H1 (cell line): ENCODE data around the gene IFT74. TPM values are rescaled to one million over a fixed set of nuclear protein-coding genes. Genes with fewer than 3 reads are reported as not detected.

Experiments used
- CTCF ChIA-PET: fragments of 300-600 bp; sonication (Branson Sonifier 250); formaldehyde crosslinking; loops from one replicate; lab custom pipeline; 2021; ENCODE audit not compliant: partially characterized antibody; lab: Charles Lee
- POLR2A ChIA-PET: fragments of 300-600 bp; sonication (Branson Sonifier 250); formaldehyde crosslinking; loops from one replicate; lab custom pipeline; 2021; ENCODE audit warnings: inconsistent platforms; ENCODE audit not compliant: partially characterized antibody; lab: Charles Lee
- DNase-seq, 2 experiments: peaks; one replicate each; pipeline versions ENCODE4 v3.0.0 to v3.0.0-alpha.2; 2010 to 2022; ENCODE audit warnings: low spot score in 2 of 2, low read depth in 1 of 2, mixed read lengths in 1 of 2
- FAIRE-seq: peaks from 2 replicates; lab custom pipeline; 2011; peaks lifted over from hg19 to GRCh38; lab: Jason Lieb, UNC
- H2AFZ ChIP-seq: 2 replicates; pipeline ENCODE4 v1.8.1; 2012; ENCODE audit warnings: low read length, inconsistent platforms
- H2AK5ac ChIP-seq: 2 replicates; pipeline ENCODE4 v1.6.1; 2013; ENCODE audit warnings: low read depth, low read length
- H2BK120ac ChIP-seq: replicated peaks from 2 replicates; pipeline ENCODE3; 2013; ENCODE audit warnings: low read depth, low read length, inconsistent platforms
- H2BK12ac ChIP-seq: 2 replicates; pipeline ENCODE4 v1.6.1; 2013; ENCODE audit warnings: low read depth, low read length
- H2BK15ac ChIP-seq: 2 replicates; pipeline ENCODE4 v1.6.1; 2013; ENCODE audit warnings: low read length
- H2BK20ac ChIP-seq: 2 replicates; pipeline ENCODE4 v1.6.1; 2013; ENCODE audit warnings: low read length
- H2BK5ac ChIP-seq: 2 replicates; pipeline ENCODE4 v1.6.1; 2013; ENCODE audit warnings: low read depth, low read length
- H3K14ac ChIP-seq: 2 replicates; pipeline ENCODE4 v1.6.1; 2013; ENCODE audit warnings: inconsistent platforms; ENCODE audit not compliant: insufficient read length
- H3K18ac ChIP-seq: 2 replicates; pipeline ENCODE4 v1.6.1; 2013; ENCODE audit warnings: low read length; ENCODE audit errors: extremely low read depth
- H3K23ac ChIP-seq: 2 replicates; pipeline ENCODE4 v1.6.1; 2013; ENCODE audit warnings: inconsistent platforms; ENCODE audit not compliant: insufficient read length
- H3K23me2 ChIP-seq: 2 replicates; pipeline ENCODE4 v1.6.1; 2013; ENCODE audit warnings: low read depth, low read length
- H3K27ac ChIP-seq: 2 replicates; pipeline ENCODE4 v1.6.1; 2011; ENCODE audit warnings: low read depth, low read length, inconsistent platforms
- H3K27me3 ChIP-seq, 4 experiments: replicated peaks in 1 of 4; 1 replicate in 1 of 4; 2 replicates in 3 of 4; pipeline versions ENCODE4 v1.6.1 to v1.8.1; 2011 to 2013; ENCODE audit warnings: low read length in 3 of 4, mild to moderate bottlenecking in 3 of 4, inconsistent platforms in 2 of 4, mixed read lengths in 2 of 4, moderate library complexity in 1 of 4; ENCODE audit not compliant: control insufficient read depth in 3 of 4, insufficient read depth in 3 of 4; ENCODE audit errors: extremely low read depth in 1 of 4
- H3K36me3 ChIP-seq, 4 experiments: 2 replicates each; pipeline versions ENCODE4 v1.6.1 to v1.8.1; 2011 to 2013; ENCODE audit warnings: mild to moderate bottlenecking in 4 of 4, low read length in 3 of 4, moderate library complexity in 2 of 4, control low read depth in 1 of 4, inconsistent platforms in 1 of 4; ENCODE audit not compliant: insufficient read depth in 4 of 4, control insufficient read depth in 2 of 4
- H3K4ac ChIP-seq: replicated peaks from 2 replicates; pipeline ENCODE3; 2013; ENCODE audit warnings: low read length, low read depth, mixed read lengths, inconsistent platforms; ENCODE audit not compliant: insufficient read length
- H3K4me1 ChIP-seq, 4 experiments: replicated peaks in 1 of 4; 1 replicate in 1 of 4; 2 replicates in 3 of 4; pipeline versions ENCODE4 v1.6.1 to v1.8.1; 2011 to 2013; ENCODE audit warnings: low read length in 3 of 4, inconsistent platforms in 2 of 4, mixed read lengths in 1 of 4; ENCODE audit not compliant: insufficient read depth in 4 of 4, control insufficient read depth in 3 of 4
- H3K4me2 ChIP-seq, 2 experiments: 2 replicates each; pipeline versions ENCODE4 v1.6.1 to v1.8.1; 2011 to 2013; ENCODE audit warnings: low read depth in 2 of 2, low read length in 2 of 2, control low read depth in 1 of 2, inconsistent platforms in 1 of 2, mild to moderate bottlenecking in 1 of 2; ENCODE audit not compliant: insufficient read depth in 1 of 2
- H3K4me3 ChIP-seq, 4 experiments: fragments of 200-600, 300-600 bp in 1 of 4; sonication (generic), shearing (Covaris generic), sonication (Bioruptor Twin) in 1 of 4; 2 replicates each; pipeline versions ENCODE4 v1.5.1 to v1.8.1; 2011 to 2016; ENCODE audit warnings: low read length in 4 of 4, low read depth in 3 of 4, control low read depth in 2 of 4, inconsistent platforms in 2 of 4, mild to moderate bottlenecking in 2 of 4, mixed read lengths in 1 of 4, moderate library complexity in 1 of 4; ENCODE audit not compliant: insufficient read depth in 2 of 4; ENCODE audit errors: extremely low read depth in 1 of 4
- H3K56ac ChIP-seq: replicated peaks from 2 replicates; pipeline ENCODE3; 2013; ENCODE audit warnings: low read depth, mild to moderate bottlenecking, mixed read lengths, low read length, inconsistent platforms; ENCODE audit not compliant: insufficient read length
- H3K79me1 ChIP-seq: 2 replicates; pipeline ENCODE4 v1.6.1; 2013; ENCODE audit warnings: low read depth, low read length, control low read depth
- H3K79me2 ChIP-seq, 2 experiments: 2 replicates each; pipeline versions ENCODE4 v1.6.1 to v1.8.1; 2012 to 2013; ENCODE audit warnings: low read length in 2 of 2, mild to moderate bottlenecking in 2 of 2, inconsistent platforms in 1 of 2; ENCODE audit not compliant: insufficient read depth in 2 of 2, control insufficient read depth in 1 of 2
- H3K9ac ChIP-seq, 4 experiments: replicated peaks in 1 of 4; 1 replicate in 1 of 4; 2 replicates in 3 of 4; pipeline versions ENCODE4 v1.6.1 to v1.8.1; 2011 to 2013; ENCODE audit warnings: low read depth in 3 of 4, low read length in 3 of 4, control low read depth in 2 of 4, mild to moderate bottlenecking in 2 of 4, moderate library complexity in 2 of 4, inconsistent platforms in 1 of 4; ENCODE audit errors: extremely low read depth in 1 of 4
- H3K9me3 ChIP-seq, 2 experiments: 2 replicates each; pipeline versions ENCODE4 v1.6.1 to v1.8.1; 2012 to 2013; ENCODE audit warnings: mild to moderate bottlenecking in 2 of 2, moderate library complexity in 2 of 2, control low read depth in 1 of 2, inconsistent platforms in 1 of 2, low read depth in 1 of 2, low read length in 1 of 2, mixed read lengths in 1 of 2; ENCODE audit not compliant: insufficient read depth in 2 of 2
- H4K20me1 ChIP-seq, 2 experiments: replicated peaks in 1 of 2; 2 replicates each; pipeline versions ENCODE3 to v1.8.1; 2011 to 2013; ENCODE audit warnings: inconsistent platforms in 2 of 2, low read length in 2 of 2, mild to moderate bottlenecking in 1 of 2; ENCODE audit not compliant: insufficient read depth in 2 of 2, control insufficient read depth in 1 of 2
- H4K5ac ChIP-seq: 2 replicates; pipeline ENCODE4 v1.6.1; 2013; ENCODE audit warnings: low read length, low read depth, mixed read lengths, inconsistent platforms; ENCODE audit not compliant: insufficient read length
- H4K8ac ChIP-seq: 2 replicates; pipeline ENCODE4 v1.8.0; 2013; ENCODE audit warnings: mild to moderate bottlenecking, moderate library complexity, low read length, inconsistent platforms; ENCODE audit not compliant: insufficient read depth; ENCODE audit errors: extremely low read depth
- H4K91ac ChIP-seq: replicated peaks from 2 replicates; pipeline ENCODE3; 2013; ENCODE audit warnings: low read length, mixed read lengths, inconsistent platforms; ENCODE audit not compliant: insufficient read length
- ASH2L ChIP-seq: fragments of 200-600, 300-600 bp; sonication (generic); IDR thresholded peaks from one replicate; pipeline ENCODE4 v1.7.1; 2017; ENCODE audit warnings: low read length
- CEBPB ChIP-seq: IDR thresholded peaks from 2 replicates; pipeline ENCODE4 v1.6.1; 2012; ENCODE audit warnings: low read depth, low read length
- JUN ChIP-seq: IDR thresholded peaks from 2 replicates; pipeline ENCODE4 v1.6.1; 2011; ENCODE audit warnings: low read depth, mild to moderate bottlenecking, improper control_type of control experiment, low read length
- POLR2AphosphoS5 ChIP-seq: IDR thresholded peaks from 2 replicates; pipeline ENCODE4 v1.6.1; 2011; ENCODE audit warnings: low read depth, low read length
- RBBP5 ChIP-seq: IDR thresholded peaks from 2 replicates; pipeline ENCODE4 v1.7.1; 2012; ENCODE audit warnings: low read depth, mild to moderate bottlenecking, inconsistent platforms, low read length, moderate library complexity, borderline replicate concordance
- RNF2 ChIP-seq: fragments of 200-900, 300-1000 bp; sonication (generic); IDR thresholded peaks from 2 replicates; pipeline ENCODE4 v1.7.1; 2016; ENCODE audit warnings: borderline replicate concordance, low read depth, mild to moderate bottlenecking, antibody characterized with exemption, low read length; ENCODE audit not compliant: poor library complexity, severe bottlenecking; ENCODE audit errors: missing control alignments
- SIX5 ChIP-seq: IDR thresholded peaks from 2 replicates; pipeline ENCODE4 v1.6.1; 2011; ENCODE audit warnings: mild to moderate bottlenecking, low read depth, low read length
- SP2 ChIP-seq: IDR thresholded peaks from 2 replicates; pipeline ENCODE4 v1.6.1; 2012; ENCODE audit warnings: mild to moderate bottlenecking, low read length, inconsistent platforms
- SUZ12 ChIP-seq: fragments of 200-600 bp; sonication (generic); IDR thresholded peaks from 2 replicates; pipeline ENCODE4 v1.6.1; 2012; ENCODE audit warnings: mild to moderate bottlenecking, inconsistent platforms, low read length, moderate library complexity, mixed read lengths
- WGBS, 2 experiments: shearing (Covaris generic) in 1 of 2; methylation state at CpG; one replicate each; pipeline versions ENCODE4 v1.1.6 to v1.1.7; 2013 to 2015; ENCODE audit warnings: low lambda C conversion rate in 2 of 2, mixed read lengths in 2 of 2, inconsistent platforms in 1 of 2, low coverage in 1 of 2, missing lambda C conversion rate in 1 of 2; ENCODE audit not compliant: insufficient replicate concordance in 2 of 2, insufficient coverage in 1 of 2, insufficient read length in 1 of 2; ENCODE audit errors: extremely low coverage in 1 of 2, missing lambda C conversion rate in 1 of 2; 5-methylcytosine and 5-hydroxymethylcytosine counted together
- polyA plus RNA-seq, 7 experiments: library from polyadenylated mRNA; depleted of rRNA in 3 of 7; stranded (reverse) in 5 of 7; unstranded in 2 of 7; fragments of >200 nt in 5 of 7; fragments of 200-250 nt in 2 of 7; gene quantifications; 1 replicate in 5 of 7; 2 replicates in 1 of 7; 4 replicates in 1 of 7; pipeline versions ENCODE4 v1.2.1 to v1.2.3, GENCODE V29; 2011 to 2013; ENCODE audit warnings: missing spikeins in 2 of 7, mixed read lengths in 2 of 7
- total RNA-seq: library from RNA; stranded (reverse); fragmentation: NEBNext Ultra II Directional; extraction: Animal tissue kit (Norgen Biotek cat#: 25700); gene quantifications from 2 replicates; pipeline ENCODE4 v1.2.1, GENCODE V29; 2021
- TF ChIP-seq, protein P1 (sequence below): IDR thresholded peaks from 2 replicates; pipeline ENCODE4 v1.6.1; 2012; ENCODE audit warnings: low read length, inconsistent platforms

IFT74 gene
- total and polyA plus RNA-seq, 2 of the 8 experiments (the other 6 are each of a cell fraction or from before 2014, with no cell fraction given): 4.4 to 17.8 TPM

GRCh38 chr9:26955222-26955903 is 849 bp upstream of the IFT74 start:
- Histone ChIP-seq H2BK12ac (peak overlapping the region; percentile 93; the same call in 1 of the 2 replicates), H3K27ac (peak overlapping the region; percentile 73; the same call in 1 of the 2 replicates), H3K18ac (peak overlapping the region; percentile 86; the same call in 1 of the 2 replicates), H3K14ac (no peak overlapping the region), H4K8ac (no peak overlapping the region), H3K56ac (no peak overlapping the region), H2AFZ (peak overlapping the region; percentile 100), H4K91ac (no peak overlapping the region), H3K4me2 (peak overlapping the region; percentile 82 to 92), H3K27me3 (no peaks in the 10 kb centered on the region), H3K36me3 (no peaks in the 10 kb centered on the region), H2BK120ac (no peak overlapping the region), H2BK20ac (no peak overlapping the region), H2BK15ac (no peak overlapping the region), H3K23me2 (peaks cover 3% of the 10 kb centered on the region; the same call in 1 of the 2 replicates), H3K4me3 (peak overlapping the region; percentile 61 to 89 (median 76); a peak in 7 of 8 replicates), H3K9me3 (no peaks in the 10 kb centered on the region), H3K79me1 (no peaks in the 10 kb centered on the region), H3K23ac (no peak overlapping the region), H4K20me1 (no peaks in the 10 kb centered on the region), H2BK5ac (no peak overlapping the region; the same call in 1 of the 2 replicates), H4K5ac (no peak overlapping the region), H3K4me1 (peaks cover 0 to 6% (median 2%) of the 10 kb centered on the region in 4 experiments; a peak in 4 of 7 replicates), H2AK5ac (no peak overlapping the region; the same call in 1 of the 2 replicates), H3K4ac (no peak overlapping the region), H3K79me2 (peaks cover 0 to 5% of the 10 kb centered on the region in 2 experiments; a peak in 2 of 4 replicates), H3K9ac (peak overlapping the region in 3 of 4 experiments; percentile 56 to 93 (median 84); a peak in 6 of 7 replicates)
- DNase-seq (no peak), FAIRE-seq (peak; percentile 7)
- POLR2A ChIA-PET: interaction anchor here (1.3 to 3.2 kb wide), 6 partner anchors 7 to 63 kb away, joined by 3 to 21 read pairs (median 10); partner anchors contain the start of genes CAAP1 and PLAA
- CTCF ChIA-PET: interaction anchor here (0.6 to 1.6 kb wide), 4 partner anchors 10 to 605 kb away, joined by 3 to 7 read pairs (median 3); no protein-coding TSS in a partner anchor
- 92% methylated on average over 4 of the region's 4 CpGs; no CpG with 5 or more reads in 1 of the 2 experiments for WGBS, 2 experiments
- no peak for TF ChIP-seq RBBP5
- TF ChIP-seq SIX5: no peak
- TF ChIP-seq SP2: no peak
- no peak for TF ChIP-seq JUN
- TF ChIP-seq CEBPB: no peak
- TF ChIP-seq POLR2AphosphoS5: no peak
- TF ChIP-seq SUZ12: no peak
- no peak for TF ChIP-seq RNF2
- TF ChIP-seq, protein P1, sequence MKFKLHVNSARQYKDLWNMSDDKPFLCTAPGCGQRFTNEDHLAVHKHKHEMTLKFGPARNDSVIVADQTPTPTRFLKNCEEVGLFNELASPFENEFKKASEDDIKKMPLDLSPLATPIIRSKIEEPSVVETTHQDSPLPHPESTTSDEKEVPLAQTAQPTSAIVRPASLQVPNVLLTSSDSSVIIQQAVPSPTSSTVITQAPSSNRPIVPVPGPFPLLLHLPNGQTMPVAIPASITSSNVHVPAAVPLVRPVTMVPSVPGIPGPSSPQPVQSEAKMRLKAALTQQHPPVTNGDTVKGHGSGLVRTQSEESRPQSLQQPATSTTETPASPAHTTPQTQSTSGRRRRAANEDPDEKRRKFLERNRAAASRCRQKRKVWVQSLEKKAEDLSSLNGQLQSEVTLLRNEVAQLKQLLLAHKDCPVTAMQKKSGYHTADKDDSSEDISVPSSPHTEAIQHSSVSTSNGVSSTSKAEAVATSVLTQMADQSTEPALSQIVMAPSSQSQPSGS: no peak
- no peak for TF ChIP-seq ASH2L
